Dermis lymphatic vessel endothelial cell (primary cell): ENCODE measurements around the gene PHKA2. TPM values are rescaled to one million over a fixed set of nuclear protein-coding genes. Genes with fewer than 3 reads are reported as not detected.

Experiments used
- total RNA-seq: library from RNA; depleted of rRNA; stranded (reverse); fragments of >200 nt; gene quantifications from 2 replicates; pipeline ENCODE4 v1.2.1, GENCODE V29; 2014

Gene PHKA2, protein sequence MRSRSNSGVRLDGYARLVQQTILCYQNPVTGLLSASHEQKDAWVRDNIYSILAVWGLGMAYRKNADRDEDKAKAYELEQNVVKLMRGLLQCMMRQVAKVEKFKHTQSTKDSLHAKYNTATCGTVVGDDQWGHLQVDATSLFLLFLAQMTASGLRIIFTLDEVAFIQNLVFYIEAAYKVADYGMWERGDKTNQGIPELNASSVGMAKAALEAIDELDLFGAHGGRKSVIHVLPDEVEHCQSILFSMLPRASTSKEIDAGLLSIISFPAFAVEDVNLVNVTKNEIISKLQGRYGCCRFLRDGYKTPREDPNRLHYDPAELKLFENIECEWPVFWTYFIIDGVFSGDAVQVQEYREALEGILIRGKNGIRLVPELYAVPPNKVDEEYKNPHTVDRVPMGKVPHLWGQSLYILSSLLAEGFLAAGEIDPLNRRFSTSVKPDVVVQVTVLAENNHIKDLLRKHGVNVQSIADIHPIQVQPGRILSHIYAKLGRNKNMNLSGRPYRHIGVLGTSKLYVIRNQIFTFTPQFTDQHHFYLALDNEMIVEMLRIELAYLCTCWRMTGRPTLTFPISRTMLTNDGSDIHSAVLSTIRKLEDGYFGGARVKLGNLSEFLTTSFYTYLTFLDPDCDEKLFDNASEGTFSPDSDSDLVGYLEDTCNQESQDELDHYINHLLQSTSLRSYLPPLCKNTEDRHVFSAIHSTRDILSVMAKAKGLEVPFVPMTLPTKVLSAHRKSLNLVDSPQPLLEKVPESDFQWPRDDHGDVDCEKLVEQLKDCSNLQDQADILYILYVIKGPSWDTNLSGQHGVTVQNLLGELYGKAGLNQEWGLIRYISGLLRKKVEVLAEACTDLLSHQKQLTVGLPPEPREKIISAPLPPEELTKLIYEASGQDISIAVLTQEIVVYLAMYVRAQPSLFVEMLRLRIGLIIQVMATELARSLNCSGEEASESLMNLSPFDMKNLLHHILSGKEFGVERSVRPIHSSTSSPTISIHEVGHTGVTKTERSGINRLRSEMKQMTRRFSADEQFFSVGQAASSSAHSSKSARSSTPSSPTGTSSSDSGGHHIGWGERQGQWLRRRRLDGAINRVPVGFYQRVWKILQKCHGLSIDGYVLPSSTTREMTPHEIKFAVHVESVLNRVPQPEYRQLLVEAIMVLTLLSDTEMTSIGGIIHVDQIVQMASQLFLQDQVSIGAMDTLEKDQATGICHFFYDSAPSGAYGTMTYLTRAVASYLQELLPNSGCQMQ
- total RNA-seq, result 7.2 and 7.8 TPM in 2 replicates

DNA sequence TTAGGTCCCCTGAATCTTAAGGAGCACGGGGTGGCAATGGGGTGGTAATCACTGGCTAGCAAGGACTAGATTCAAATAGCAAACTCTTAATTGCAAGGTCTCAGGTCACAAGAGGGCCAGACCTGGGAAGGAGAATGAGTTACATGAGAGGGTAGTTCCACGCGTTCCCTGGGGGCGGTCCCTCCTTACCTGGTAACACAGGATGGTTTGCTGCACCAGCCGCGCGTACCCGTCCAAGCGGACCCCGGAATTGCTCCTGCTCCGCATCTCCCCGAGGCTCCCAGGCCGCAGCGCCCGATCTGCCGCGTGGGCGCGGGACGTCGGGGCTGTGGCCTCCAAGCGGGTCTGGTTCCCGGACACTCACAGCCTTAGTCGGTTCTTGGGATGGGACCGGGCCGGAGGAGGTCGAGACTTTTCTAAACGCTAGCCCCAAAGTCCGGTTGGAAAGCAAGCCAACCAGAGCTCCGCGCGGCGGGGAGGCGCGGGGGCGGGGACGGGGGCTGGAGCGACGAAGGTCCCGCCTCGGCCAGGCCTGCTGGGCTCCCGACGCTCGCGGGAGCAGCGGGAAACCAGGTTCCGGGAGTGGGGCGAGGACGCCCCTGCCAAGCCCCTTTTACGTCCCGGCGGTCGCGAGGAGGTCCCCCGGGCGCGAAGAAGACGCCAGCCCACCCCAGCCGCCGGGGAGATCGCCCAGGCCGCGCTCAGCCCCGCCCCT, at the start of gene PHKA2:
TSS of gene PHKA2 (minus strand) at position 449 of the 715 bp plus-strand sequence. CDS start at position 267, 182 bp downstream.

Other genes starting within 250 kb of the PHKA2 start
- under 0.01 TPM in 2 replicates for gene ADGRG2, start 138.4 kb upstream of the PHKA2 start, total RNA-seq